ENCODE results near the gene XCR1.

The XCR1 gene

GRCh38 chr3:46031269-46031668, 4.0 kb upstream of the XCR1 start:
- DNase-seq (ENCODE audit: low read depth, low spot score): no peak
- CTCF ChIA-PET: no interaction called here
- POLR2A ChIA-PET: no interaction called here
- no peak overlapping the region for H3K4me3 ChIP-seq (ENCODE audit: low read depth, low read length)
- no peak for TF ChIP-seq CTCF (IDR thresholded peaks at IDR 0.05; ENCODE audit: insufficient read depth, low read length, missing control alignments)

- ChIA-PET POLR2A (no interaction called here), CTCF (no interaction called here)
- no peak overlapping the region for H3K4me3 ChIP-seq (ENCODE audit: low read depth, low read length)
- DNase-seq (ENCODE audit: low read depth, low spot score): no peak
- no peak for TF ChIP-seq CTCF (IDR thresholded peaks at IDR 0.05; ENCODE audit: insufficient read depth, low read length, missing control alignments)
These were observed 3.3 kb upstream of the XCR1 start for GRCh38 chr3:46030626-46031025.

- CTCF ChIA-PET: no interaction called here
These were observed 2.8 kb upstream of the XCR1 start for GRCh38 chr3:46029953-46030543.

GRCh38 chr3:46027736-46028397, 584 bp upstream of the XCR1 start:
- no peak for TF ChIP-seq CTCF (IDR thresholded peaks at IDR 0.05; ENCODE audit: insufficient read depth, low read length, missing control alignments)
- ChIA-PET POLR2A (no interaction called here), CTCF (interaction anchor here (1.3 to 1.9 kb wide), 4 partner anchors 10 to 99 kb away, joined by 3 to 11 read pairs (median 4); no protein-coding TSS in a partner anchor)
- no peak overlapping the region for H3K4me3 ChIP-seq (ENCODE audit: low read depth, low read length)
- no peak for DNase-seq (ENCODE audit: low read depth, low spot score)

More at GRCh38 chr3:46029953-46030543, 2.8 kb upstream of the XCR1 start:
- no peak for DNase-seq (ENCODE audit: low read depth, low spot score)
- H3K4me3 ChIP-seq (ENCODE audit: low read depth, low read length): no peak overlapping the region
- TF ChIP-seq CTCF (IDR thresholded peaks at IDR 0.05; ENCODE audit: insufficient read depth, low read length, missing control alignments): no peak
- POLR2A ChIA-PET: no interaction called here

GRCh38 chr3:46025139-46025538, 2.1 kb downstream of the XCR1 start:
- DNase-seq (ENCODE audit: low read depth, low spot score): no peak
- no peak for TF ChIP-seq CTCF (IDR thresholded peaks at IDR 0.05; ENCODE audit: insufficient read depth, low read length, missing control alignments)
- CTCF ChIA-PET: no interaction called here
- H3K4me3 ChIP-seq (ENCODE audit: low read depth, low read length): no peak overlapping the region
- POLR2A ChIA-PET: no interaction called here

GRCh38 chr3:46024131-46024530, 3.2 kb downstream of the XCR1 start:
- H3K4me3 ChIP-seq (ENCODE audit: low read depth, low read length): no peak overlapping the region
- ChIA-PET POLR2A (no interaction called here), CTCF (no interaction called here)
- no peak for TF ChIP-seq CTCF (IDR thresholded peaks at IDR 0.05; ENCODE audit: insufficient read depth, low read length, missing control alignments)
- DNase-seq (ENCODE audit: low read depth, low spot score): no peak

Data from AG04449 (cell line).